ENCODE results near the gene SUPV3L1.

SUPV3L1 gene

GRCh38 chr10:69242040-69242851 is 62.2 kb downstream of the SUPV3L1 start:
- no peak for TF ChIP-seq CTCF (IDR thresholded peaks at IDR 0.05; ENCODE audit: insufficient read depth, low read length, missing control alignments)
- DNase-seq (ENCODE audit: low read depth, low spot score), result no peak
- H3K4me3 ChIP-seq (ENCODE audit: low read depth, low read length), result no peak overlapping the region
- ChIA-PET POLR2A (interaction anchor here (0.6 kb wide), 1 partner anchor 94 kb away, joined by 3 read pairs; no protein-coding TSS in a partner anchor), CTCF (interaction anchor here (0.7 to 16.9 kb wide), 7 partner anchors 9 to 169 kb away, joined by 3 to 451 read pairs (median 6); no protein-coding TSS in a partner anchor)

- ChIA-PET CTCF (interaction anchor here (0.7 to 16.9 kb wide), 7 partner anchors 9 to 168 kb away, joined by 3 to 451 read pairs (median 6); no protein-coding TSS in a partner anchor), POLR2A (interaction anchor here (0.6 kb wide), 1 partner anchor 94 kb away, joined by 3 read pairs; no protein-coding TSS in a partner anchor)
- TF ChIP-seq CTCF (IDR thresholded peaks at IDR 0.05; ENCODE audit: insufficient read depth, low read length, missing control alignments), result no peak
- no peak overlapping the region for H3K4me3 ChIP-seq (ENCODE audit: low read depth, low read length)
- no peak for DNase-seq (ENCODE audit: low read depth, low spot score)
Measured at GRCh38 chr10:69242852-69243212, 62.8 kb downstream of the SUPV3L1 start.

GRCh38 chr10:69243817-69244216 is 63.8 kb downstream of the SUPV3L1 start:
- no peak for TF ChIP-seq CTCF (IDR thresholded peaks at IDR 0.05; ENCODE audit: insufficient read depth, low read length, missing control alignments)
- no peak for DNase-seq (ENCODE audit: low read depth, low spot score)
- H3K4me3 ChIP-seq (ENCODE audit: low read depth, low read length), result no peak overlapping the region
- ChIA-PET POLR2A (no interaction called here), CTCF (interaction anchor here (1.6 to 16.9 kb wide), 4 partner anchors 11 to 165 kb away, joined by 6 to 451 read pairs (median 8); no protein-coding TSS in a partner anchor)

- H3K4me3 ChIP-seq (ENCODE audit: low read depth, low read length), result no peak overlapping the region
- POLR2A ChIA-PET, result no interaction called here
- no peak for DNase-seq (ENCODE audit: low read depth, low spot score)
- CTCF ChIA-PET, result interaction anchor here (1.0 to 16.9 kb wide), 4 partner anchors 8 to 161 kb away, joined by 3 to 451 read pairs (median 10); no protein-coding TSS in a partner anchor
- no peak for TF ChIP-seq CTCF (IDR thresholded peaks at IDR 0.05; ENCODE audit: insufficient read depth, low read length, missing control alignments)
Measured at GRCh38 chr10:69246036-69246435, 66.0 kb downstream of the SUPV3L1 start.

GRCh38 chr10:69246581-69247312 is 66.7 kb downstream of the SUPV3L1 start:
- ChIA-PET CTCF (interaction anchor here (0.8 to 16.9 kb wide), 4 partner anchors 9 to 160 kb away, joined by 4 to 451 read pairs (median 10); no protein-coding TSS in a partner anchor), POLR2A (no interaction called here)
- DNase-seq (ENCODE audit: low read depth, low spot score), result no peak
- TF ChIP-seq CTCF (IDR thresholded peaks at IDR 0.05; ENCODE audit: insufficient read depth, low read length, missing control alignments), result no peak
- no peak overlapping the region for H3K4me3 ChIP-seq (ENCODE audit: low read depth, low read length)

GRCh38 chr10:69247313-69247710 is 67.3 kb downstream of the SUPV3L1 start:
- DNase-seq (ENCODE audit: low read depth, low spot score), result no peak
- ChIA-PET CTCF (interaction anchor here (0.8 to 16.9 kb wide), 4 partner anchors 10 to 160 kb away, joined by 4 to 451 read pairs (median 10); no protein-coding TSS in a partner anchor), POLR2A (no interaction called here)
- TF ChIP-seq CTCF (IDR thresholded peaks at IDR 0.05; ENCODE audit: insufficient read depth, low read length, missing control alignments), result no peak
- no peak overlapping the region for H3K4me3 ChIP-seq (ENCODE audit: low read depth, low read length)

Data from AG04449 (cell line).